Activated CD4-positive, alpha-beta memory T cell treated with anti-CD3 and anti-CD28 coated beads, Interleukin-2, amount 10 ng/mL, durations not matched to agents 7 days and 5 days (primary cell): ENCODE measurements around the gene ALDH1A1. TPM values are rescaled to one million over a fixed set of nuclear protein-coding genes. Genes with fewer than 3 reads are reported as not detected.

Source experiments
- CTCF ChIA-PET: fragments of 350-600 bp; sonication (Branson Sonifier 250); formaldehyde crosslinking; loops from one replicate; lab custom pipeline; 2021; ENCODE audit warnings: antibody characterized with exemption, inconsistent platforms; lab: Charles Lee
- POLR2A ChIA-PET: fragments of 350-600 bp; sonication (Branson Sonifier 250); formaldehyde crosslinking; loops from one replicate; lab custom pipeline; 2021; ENCODE audit warnings: antibody characterized with exemption; lab: Charles Lee
- DNase-seq: peaks from one replicate; pipeline ENCODE4 v3.0.0-alpha.2; 2020
- H3K27ac Mint-ChIP-seq: one replicate; pipeline ENCODE4 v1.8.0; 2021; ENCODE audit warnings: mild to moderate bottlenecking, mixed read lengths
- H3K27me3 Mint-ChIP-seq: one replicate; pipeline ENCODE4 v1.8.0; 2021; ENCODE audit warnings: mixed read lengths
- H3K36me3 Mint-ChIP-seq: one replicate; pipeline ENCODE4 v1.8.0; 2021; ENCODE audit warnings: low read depth, mixed read lengths
- H3K4me1 Mint-ChIP-seq: one replicate; pipeline ENCODE4 v1.8.0; 2021; ENCODE audit warnings: mixed read lengths
- H3K4me3 Mint-ChIP-seq: one replicate; pipeline ENCODE4 v1.8.0; 2021; ENCODE audit warnings: mild to moderate bottlenecking, mixed read lengths
- H3K9me3 Mint-ChIP-seq: one replicate; pipeline ENCODE4 v1.8.0; 2021; ENCODE audit warnings: mixed read lengths
- total RNA-seq, 2 experiments: library from RNA; stranded (reverse); gene quantifications; one replicate each; pipeline ENCODE4 v1.2.3, GENCODE V29; 2021

Gene ALDH1A1
- not detected for total RNA-seq

DNA sequence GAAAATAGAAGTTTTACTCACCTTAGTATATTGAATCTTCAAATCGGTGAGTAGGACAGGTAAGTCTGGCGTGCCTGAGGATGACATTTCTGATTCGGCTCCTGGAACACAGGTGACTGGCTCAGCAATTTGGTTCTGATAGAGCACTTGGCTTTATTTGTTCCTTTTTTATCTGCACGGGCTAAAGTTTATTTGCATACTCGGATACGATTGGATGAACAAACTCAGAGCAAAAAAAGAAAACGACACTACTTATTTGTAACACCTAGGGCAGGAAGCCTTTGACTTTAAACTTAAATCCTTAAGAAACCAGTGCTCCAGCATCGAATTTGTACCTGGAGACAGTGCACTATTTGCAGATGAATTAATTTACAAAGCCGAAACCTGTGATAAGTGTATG, at the start of gene ALDH1A1:
Gene ALDH1A1 (minus strand): TSS at position 140 of the 400 bp plus-strand sequence. CDS start 53 bp downstream, at position 87.
- DNase-seq: no peak
- no peaks in the 10 kb centered on the region for H3K4me1 Mint-ChIP-seq
- ChIA-PET POLR2A (no interaction called here), CTCF (no interaction called here)
- peaks cover 45% of the 10 kb centered on the region for H3K27me3 Mint-ChIP-seq
- H3K36me3 Mint-ChIP-seq: no peaks in the 10 kb centered on the region
- no peak within 1 kb of the TSS for H3K27ac Mint-ChIP-seq
- H3K4me3 Mint-ChIP-seq: no peak within 1 kb of the TSS
- H3K9me3 Mint-ChIP-seq: no peaks in the 10 kb centered on the region

DNA sequence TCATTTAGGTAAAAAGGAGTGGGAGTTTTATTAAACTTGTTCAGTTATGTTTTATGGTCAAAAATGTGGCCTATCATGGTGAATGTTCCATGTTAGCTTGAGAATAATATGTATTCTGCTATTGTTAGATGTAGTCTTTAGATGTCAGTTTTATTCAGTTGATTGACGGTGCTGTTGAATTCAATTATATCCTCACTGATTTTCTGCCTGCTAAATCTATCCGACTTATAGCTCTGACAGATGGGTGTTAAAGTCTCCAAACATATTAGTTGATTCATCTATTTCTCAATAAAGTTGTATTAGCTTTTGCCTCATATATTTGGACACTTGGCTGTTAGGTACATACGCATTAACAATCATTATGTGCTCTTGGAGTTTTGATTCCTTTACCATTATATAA, 49.0 kb upstream of the ALDH1A1 start:
- no peaks in the 10 kb centered on the region for H3K4me1 Mint-ChIP-seq
- H3K27ac Mint-ChIP-seq: no peak overlapping the region
- CTCF ChIA-PET: no interaction called here
- H3K4me3 Mint-ChIP-seq: no peak overlapping the region
- peaks cover 13% of the 10 kb centered on the region for H3K27me3 Mint-ChIP-seq
- no peaks in the 10 kb centered on the region for H3K36me3 Mint-ChIP-seq
- no peaks in the 10 kb centered on the region for H3K9me3 Mint-ChIP-seq
- POLR2A ChIA-PET: no interaction called here
- DNase-seq: no peak

DNA sequence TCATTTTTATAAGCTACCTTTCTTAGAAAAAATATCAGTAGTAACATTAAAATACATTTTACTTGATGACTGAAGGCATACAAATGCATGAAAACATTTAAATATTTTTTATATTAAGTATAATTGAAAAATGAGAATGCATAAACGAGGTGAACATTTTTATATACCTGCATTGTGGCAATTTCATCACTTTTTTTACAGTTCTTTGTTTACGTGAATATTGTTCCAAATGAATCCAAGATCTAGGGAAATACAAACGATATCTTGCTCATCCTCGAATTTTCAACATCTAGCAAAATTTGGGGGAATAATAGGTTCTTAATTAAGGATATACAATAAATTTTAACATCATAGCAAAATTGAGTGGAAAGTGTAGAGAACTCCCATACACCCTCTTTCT, 45.5 kb upstream of the ALDH1A1 start:
- ChIA-PET POLR2A (no interaction called here), CTCF (no interaction called here)
- Mint-ChIP-seq H3K4me1 (no peaks in the 10 kb centered on the region), H3K4me3 (no peak overlapping the region), H3K27ac (no peak overlapping the region), H3K27me3 (peaks cover 11% of the 10 kb centered on the region), H3K36me3 (no peaks in the 10 kb centered on the region), H3K9me3 (no peaks in the 10 kb centered on the region)
- no peak for DNase-seq

DNA sequence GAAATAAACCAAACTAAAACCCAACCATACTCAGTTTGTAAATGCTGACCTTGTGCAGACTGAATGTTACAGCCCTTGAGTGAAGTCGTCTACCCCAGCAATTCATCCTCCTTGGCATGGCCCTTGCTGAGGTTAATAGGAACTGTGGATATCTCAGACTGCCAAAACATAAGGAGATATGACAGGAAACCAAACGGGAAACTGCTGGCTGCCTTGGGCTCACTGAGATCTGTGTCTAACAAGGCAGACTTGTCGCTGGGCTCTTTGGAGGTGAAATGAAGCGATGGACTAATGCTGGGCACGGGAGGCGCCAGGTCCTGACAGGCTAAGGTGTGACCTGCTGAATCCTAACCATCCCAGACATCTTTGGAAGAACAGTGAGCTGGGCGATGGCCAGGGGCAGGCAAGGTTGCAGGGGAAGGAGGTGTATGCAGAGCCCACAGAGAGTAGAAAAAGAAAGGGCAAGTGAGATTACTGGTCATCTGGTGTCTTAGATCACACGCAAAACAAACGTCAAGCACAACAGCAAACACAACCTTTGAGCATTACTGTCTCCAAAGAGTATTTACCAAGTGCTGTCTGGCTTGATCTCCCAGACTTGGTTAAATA, 44.6 kb upstream of the ALDH1A1 start:
- Mint-ChIP-seq H3K4me3 (no peak overlapping the region), H3K27me3 (peaks cover 13% of the 10 kb centered on the region), H3K27ac (no peak overlapping the region), H3K9me3 (no peaks in the 10 kb centered on the region), H3K36me3 (no peaks in the 10 kb centered on the region), H3K4me1 (no peaks in the 10 kb centered on the region)
- POLR2A ChIA-PET: no interaction called here
- no peak for DNase-seq
- CTCF ChIA-PET: interaction anchor here (0.6 kb wide), 1 partner anchor 174 kb away, joined by 4 read pairs; no protein-coding TSS in a partner anchor

DNA sequence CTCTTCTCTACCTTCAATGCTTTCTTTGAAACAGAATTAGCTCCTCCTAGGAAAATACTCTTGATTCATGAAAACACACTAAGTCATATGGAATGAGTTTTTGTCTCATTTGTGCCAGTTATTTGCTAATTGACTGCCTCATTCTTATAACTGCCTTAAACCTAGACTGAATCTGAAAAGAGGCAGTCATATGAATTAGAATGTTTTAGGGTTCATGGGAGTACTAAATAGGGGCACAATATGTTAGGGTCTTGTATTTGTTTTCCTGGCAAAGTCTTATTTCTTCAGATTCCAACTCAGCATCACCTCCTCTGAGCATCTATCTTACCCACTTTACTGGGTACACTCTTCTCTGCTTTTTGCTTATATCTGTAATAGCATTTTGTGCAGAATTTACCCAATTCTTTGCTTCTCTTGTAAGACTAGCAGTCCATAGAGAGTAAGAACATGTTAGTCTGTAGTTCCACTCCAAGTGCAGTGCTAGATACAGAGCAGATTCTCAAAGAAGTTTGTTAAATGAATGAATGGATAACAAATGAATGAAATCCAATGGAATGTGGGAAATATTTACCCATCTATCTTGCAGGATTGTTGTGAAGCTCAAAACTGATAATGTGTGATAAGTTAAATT, 43.9 kb upstream of the ALDH1A1 start:
- Mint-ChIP-seq H3K9me3 (no peaks in the 10 kb centered on the region), H3K27me3 (peaks cover 12% of the 10 kb centered on the region), H3K4me1 (no peaks in the 10 kb centered on the region), H3K27ac (no peak overlapping the region), H3K36me3 (no peaks in the 10 kb centered on the region), H3K4me3 (no peak overlapping the region)
- DNase-seq: no peak
- CTCF ChIA-PET: no interaction called here
- POLR2A ChIA-PET: no interaction called here

DNA sequence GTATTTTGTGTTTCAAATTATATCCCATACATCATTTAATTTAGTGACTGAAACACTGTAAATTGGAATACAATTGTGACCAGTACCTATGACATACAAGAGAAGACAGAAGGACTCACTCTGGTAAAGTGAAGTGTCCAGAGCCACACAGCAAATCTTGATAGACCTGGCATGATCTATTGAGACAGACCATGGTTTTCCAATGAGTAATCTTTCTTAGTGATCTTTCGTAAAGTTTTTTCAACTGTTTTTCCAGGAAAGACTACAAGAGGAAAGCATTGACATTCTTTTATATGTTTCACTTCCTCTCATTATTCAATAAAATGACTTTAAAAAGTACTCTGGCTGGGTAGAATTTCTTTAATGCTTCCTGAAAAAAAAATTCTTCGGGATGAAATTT, 43.3 kb upstream of the ALDH1A1 start:
- H3K36me3 Mint-ChIP-seq: no peaks in the 10 kb centered on the region
- H3K4me3 Mint-ChIP-seq: no peak overlapping the region
- POLR2A ChIA-PET: no interaction called here
- CTCF ChIA-PET: no interaction called here
- no peaks in the 10 kb centered on the region for H3K9me3 Mint-ChIP-seq
- DNase-seq: no peak
- peaks cover 9% of the 10 kb centered on the region for H3K27me3 Mint-ChIP-seq
- no peak overlapping the region for H3K27ac Mint-ChIP-seq
- H3K4me1 Mint-ChIP-seq: no peaks in the 10 kb centered on the region

DNA sequence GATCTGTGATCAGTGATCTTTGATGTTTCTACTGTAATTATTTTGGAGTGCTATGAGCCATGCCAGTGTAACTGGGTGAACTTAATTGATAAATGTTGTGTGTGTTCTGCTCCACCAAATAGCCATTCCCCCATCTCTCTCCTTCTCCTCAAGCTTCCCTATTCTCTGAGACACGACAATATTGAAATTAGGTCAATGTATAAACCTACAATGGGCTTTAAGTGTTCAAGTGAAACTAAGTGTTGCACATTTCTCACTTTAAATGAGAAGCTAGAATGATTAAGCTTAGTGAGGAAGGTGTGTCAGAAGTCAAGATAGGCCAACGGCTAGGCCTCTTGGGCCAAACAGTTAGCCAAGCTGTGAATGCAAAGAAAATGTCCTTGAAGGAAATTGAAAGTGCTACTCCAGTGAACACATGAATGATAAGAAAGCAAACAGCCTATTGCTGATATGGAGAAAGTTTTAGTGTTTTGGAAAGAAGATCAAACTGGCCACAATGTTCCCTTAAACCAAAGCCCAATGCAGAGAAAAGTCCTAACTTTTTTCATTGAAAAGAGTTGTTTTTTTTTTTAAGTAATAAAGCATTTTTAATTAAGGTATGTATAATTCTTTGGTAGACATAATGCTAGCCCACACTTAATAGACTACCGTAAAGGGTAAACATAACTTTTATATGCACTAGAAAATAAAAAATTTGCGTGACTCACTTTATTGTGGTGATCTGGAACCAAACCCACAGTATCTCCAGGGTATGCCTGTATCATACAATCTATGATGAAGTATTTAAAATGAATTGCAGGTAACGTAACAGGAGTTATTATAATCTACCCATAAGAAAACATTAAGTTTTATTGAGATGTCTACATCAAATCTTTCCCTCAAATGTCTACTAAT, 42.5 kb upstream of the ALDH1A1 start:
- H3K27ac Mint-ChIP-seq: no peak overlapping the region
- ChIA-PET POLR2A (no interaction called here), CTCF (no interaction called here)
- no peak overlapping the region for H3K4me3 Mint-ChIP-seq
- peaks cover 9% of the 10 kb centered on the region for H3K27me3 Mint-ChIP-seq
- H3K9me3 Mint-ChIP-seq: no peaks in the 10 kb centered on the region
- DNase-seq: no peak
- H3K4me1 Mint-ChIP-seq: no peaks in the 10 kb centered on the region
- H3K36me3 Mint-ChIP-seq: no peaks in the 10 kb centered on the region

DNA sequence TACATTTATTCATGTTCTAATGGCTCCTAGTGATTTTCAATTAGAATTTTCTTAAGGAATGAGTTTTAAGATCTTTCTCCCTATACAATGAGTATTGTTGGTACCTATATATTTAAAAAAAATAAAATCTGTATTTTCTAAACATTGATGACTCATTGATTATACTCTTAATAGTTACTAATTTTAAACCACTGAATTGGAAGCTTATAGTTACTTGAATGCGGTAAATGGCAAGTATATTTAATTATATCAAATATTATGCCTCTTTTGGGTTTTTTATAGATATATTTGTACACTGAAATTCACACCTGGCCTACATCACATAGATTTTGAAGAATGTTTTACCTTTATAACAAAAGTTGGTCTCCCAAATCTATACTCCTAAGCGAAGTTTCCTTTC, 38.9 kb upstream of the ALDH1A1 start:
- ChIA-PET CTCF (no interaction called here), POLR2A (no interaction called here)

DNA sequence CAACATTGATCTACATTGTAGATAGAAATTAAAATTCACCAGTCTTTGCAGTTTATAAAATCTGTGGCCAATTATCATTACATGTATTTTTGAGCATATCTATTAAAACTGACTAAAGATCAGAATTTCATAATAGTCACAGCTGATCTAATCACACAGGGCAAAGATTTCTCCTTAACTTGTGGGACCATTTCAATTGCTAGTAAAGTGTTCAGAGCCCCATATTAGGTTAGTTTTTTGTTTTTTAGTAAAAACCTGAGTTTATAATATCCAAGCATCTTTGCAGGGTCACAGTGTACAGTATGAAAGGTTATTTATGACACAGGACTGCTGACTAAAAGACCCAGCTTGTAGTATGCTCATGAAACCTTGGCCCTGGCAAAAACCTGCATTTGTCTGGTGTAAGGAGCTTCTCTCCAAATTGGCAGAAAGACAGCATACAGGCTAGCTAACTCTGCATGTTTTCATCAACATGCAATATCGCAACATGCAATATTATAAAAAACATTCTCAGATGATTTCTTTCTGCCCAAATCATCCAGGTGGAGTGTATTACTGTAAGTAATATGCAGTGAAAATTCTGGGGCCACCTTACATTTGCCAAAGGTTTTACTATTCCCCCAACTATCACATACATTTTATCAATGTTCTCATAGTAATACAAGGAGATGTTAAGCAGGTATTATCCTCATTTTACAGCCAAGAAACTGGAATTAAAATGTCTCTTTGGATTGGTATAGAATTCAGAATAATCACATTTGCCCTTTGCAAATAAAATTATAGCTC, 37.7 kb upstream of the ALDH1A1 start:
- no peak for DNase-seq
- POLR2A ChIA-PET: no interaction called here
- no peaks in the 10 kb centered on the region for H3K36me3 Mint-ChIP-seq
- peaks cover 1% of the 10 kb centered on the region for H3K27me3 Mint-ChIP-seq
- H3K4me3 Mint-ChIP-seq: no peak overlapping the region
- no peaks in the 10 kb centered on the region for H3K4me1 Mint-ChIP-seq
- CTCF ChIA-PET: no interaction called here
- no peak overlapping the region for H3K27ac Mint-ChIP-seq
- H3K9me3 Mint-ChIP-seq: no peaks in the 10 kb centered on the region

More for the DNA sequence above, 38.9 kb upstream of the ALDH1A1 start:
- H3K9me3 Mint-ChIP-seq: no peaks in the 10 kb centered on the region
- H3K4me3 Mint-ChIP-seq: no peak overlapping the region
- peaks cover 1% of the 10 kb centered on the region for H3K27me3 Mint-ChIP-seq
- no peak for DNase-seq
- H3K4me1 Mint-ChIP-seq: no peaks in the 10 kb centered on the region
- no peak overlapping the region for H3K27ac Mint-ChIP-seq
- H3K36me3 Mint-ChIP-seq: no peaks in the 10 kb centered on the region

DNA sequence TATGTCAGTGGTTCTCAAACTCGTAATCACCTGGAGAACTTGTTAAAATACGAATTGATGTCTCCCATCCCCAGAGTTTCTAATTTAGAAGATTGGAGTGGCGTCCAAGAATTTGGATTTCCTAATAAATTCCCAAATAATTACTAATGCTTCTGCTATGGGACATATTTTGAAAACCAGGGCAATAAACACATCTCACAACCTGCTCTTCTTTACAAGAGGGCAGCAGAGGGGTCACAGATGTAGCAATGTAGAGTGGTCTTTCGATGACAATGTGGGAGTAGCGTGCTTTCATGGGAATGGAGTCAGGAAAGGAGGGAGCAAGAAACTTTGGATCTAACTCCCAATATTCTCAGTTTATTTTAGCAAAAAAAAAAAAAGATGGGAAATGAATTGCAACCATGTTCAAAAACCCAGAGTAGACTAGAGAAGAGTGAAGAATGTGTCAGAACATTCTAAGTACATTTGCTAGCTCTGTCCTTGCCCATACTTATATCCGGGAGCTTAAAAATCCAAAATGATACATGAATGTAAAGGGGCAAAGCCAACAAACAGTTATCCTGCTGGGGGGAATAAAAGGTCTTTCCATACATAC, 33.8 kb upstream of the ALDH1A1 start:
- H3K36me3 Mint-ChIP-seq: no peaks in the 10 kb centered on the region

DNA sequence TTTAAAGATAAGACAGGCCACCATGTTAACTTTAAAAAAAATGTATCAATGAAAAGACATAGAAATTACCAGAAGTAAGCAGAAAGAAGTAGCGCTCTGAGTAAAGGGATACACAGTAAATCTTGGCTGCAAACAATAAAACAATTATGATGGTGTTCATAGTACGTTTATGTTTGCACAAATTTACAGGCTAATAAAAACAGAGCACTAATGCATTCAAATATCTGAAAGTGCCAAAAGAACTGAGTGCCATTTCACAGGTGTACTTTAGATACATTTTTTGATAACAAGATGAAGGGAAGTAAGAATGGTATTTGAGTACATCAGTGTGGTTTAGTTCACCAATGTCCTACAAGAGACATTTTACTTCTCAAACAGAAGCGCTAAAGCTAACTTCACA, 32.9 kb upstream of the ALDH1A1 start:
- Mint-ChIP-seq H3K36me3 (no peaks in the 10 kb centered on the region), H3K9me3 (no peaks in the 10 kb centered on the region), H3K4me1 (no peaks in the 10 kb centered on the region), H3K4me3 (no peak overlapping the region), H3K27me3 (no peaks in the 10 kb centered on the region), H3K27ac (no peak overlapping the region)
- ChIA-PET POLR2A (no interaction called here), CTCF (no interaction called here)
- no peak for DNase-seq

More for the DNA sequence above, 33.8 kb upstream of the ALDH1A1 start:
- CTCF ChIA-PET: no interaction called here
- no peak overlapping the region for H3K4me3 Mint-ChIP-seq
- POLR2A ChIA-PET: interaction anchor here (0.7 kb wide), 1 partner anchor 548 kb away, joined by 3 read pairs; no protein-coding TSS in a partner anchor
- no peaks in the 10 kb centered on the region for H3K27me3 Mint-ChIP-seq
- H3K9me3 Mint-ChIP-seq: no peaks in the 10 kb centered on the region
- no peaks in the 10 kb centered on the region for H3K4me1 Mint-ChIP-seq
- no peak for DNase-seq
- no peak overlapping the region for H3K27ac Mint-ChIP-seq

DNA sequence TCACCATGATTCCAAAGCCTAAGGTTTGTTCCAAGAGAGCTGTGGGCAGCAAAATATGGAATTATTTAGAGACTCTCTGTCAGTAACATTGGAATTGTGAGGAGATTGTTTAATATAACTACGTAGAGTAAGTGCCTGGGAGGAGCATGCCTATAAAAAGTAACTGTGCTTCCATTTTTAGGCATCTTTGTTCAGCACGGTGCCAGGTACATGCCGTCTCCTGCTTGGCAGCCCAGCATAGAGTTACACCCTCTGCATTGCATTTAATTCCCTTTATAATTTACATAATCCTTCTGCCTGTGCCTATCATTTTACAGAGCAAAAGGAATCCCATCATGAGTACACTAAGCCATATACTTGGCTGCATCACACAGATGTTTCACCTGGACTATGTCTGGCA, 32.1 kb upstream of the ALDH1A1 start:
- Mint-ChIP-seq H3K4me1 (no peaks in the 10 kb centered on the region), H3K27me3 (no peaks in the 10 kb centered on the region), H3K36me3 (no peaks in the 10 kb centered on the region), H3K9me3 (no peaks in the 10 kb centered on the region), H3K4me3 (no peak overlapping the region), H3K27ac (no peak overlapping the region)
- CTCF ChIA-PET: no interaction called here
- POLR2A ChIA-PET: no interaction called here
- no peak for DNase-seq
